Measurements from ENCODE around the gene SCGB3A1.

SCGB3A1 gene

DNA sequence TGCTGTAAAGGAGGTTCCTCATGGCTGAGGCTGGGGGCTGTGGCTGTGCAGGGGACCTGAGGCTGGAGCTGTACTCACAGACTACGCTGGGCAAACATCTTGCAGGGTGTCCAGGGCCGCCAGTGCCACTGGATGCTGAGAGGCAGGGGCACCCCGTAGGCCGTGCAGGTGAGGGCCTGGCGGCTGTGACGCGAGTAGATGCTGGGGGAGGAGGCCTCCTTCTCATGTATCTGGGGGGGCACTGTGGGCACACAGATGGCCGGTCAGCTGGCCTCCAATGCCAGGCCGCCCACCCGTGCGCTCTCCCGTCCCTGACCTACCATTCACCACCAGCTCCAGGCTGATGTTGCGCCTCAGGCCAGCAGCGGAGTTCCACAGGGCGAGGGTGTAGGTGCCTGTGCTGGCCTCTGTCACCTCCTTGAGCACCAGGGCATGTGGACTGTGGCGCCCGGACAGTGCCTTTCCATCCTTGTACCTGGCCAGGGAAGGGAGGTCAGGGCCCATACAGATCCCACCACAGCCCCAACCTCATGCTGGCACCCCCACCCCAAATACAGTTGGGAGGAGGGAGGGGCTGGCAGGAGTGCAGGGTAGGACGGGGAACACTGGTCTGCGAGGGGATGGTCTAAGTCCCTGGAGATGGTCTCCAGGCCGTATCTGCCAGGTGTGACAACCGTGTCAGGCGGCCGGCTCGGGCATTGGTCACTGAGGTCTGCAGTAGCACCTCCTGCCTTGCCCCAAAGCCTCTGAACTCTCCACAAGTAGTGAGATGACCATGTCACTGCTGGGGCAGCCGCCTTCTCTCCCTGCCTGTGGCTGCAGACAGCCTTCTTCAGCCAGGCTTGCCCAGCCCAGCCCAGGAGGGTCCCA is 34.7 kb upstream of the SCGB3A1 start:
- DNase-seq (ENCODE audit: low read depth in 2 of 3, low spot score in 2 of 3): no peak

GRCh38 chr5:180625125-180625790 is 34.0 kb upstream of the SCGB3A1 start:
- no peak for DNase-seq (ENCODE audit: low read depth in 2 of 3, low spot score in 2 of 3)

DNA sequence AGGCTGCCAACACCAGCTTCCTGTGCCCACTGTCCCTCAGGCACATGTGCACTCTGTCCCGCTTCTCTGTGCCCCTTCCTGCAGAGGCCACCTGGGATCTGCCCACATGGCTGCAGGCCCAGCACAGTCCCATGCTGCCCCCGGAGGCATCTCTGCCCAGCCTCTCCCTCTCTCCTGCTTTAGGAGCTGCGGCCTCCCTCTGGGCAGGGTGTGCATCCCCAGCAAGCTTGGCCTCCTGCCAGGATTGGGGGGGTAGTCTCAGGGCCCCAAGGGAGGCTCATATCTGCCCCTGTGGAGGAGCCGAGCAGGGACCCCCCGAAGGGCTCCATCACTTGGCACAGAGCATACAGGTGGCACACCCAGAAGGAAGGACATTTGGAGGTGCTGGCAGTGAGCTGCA is 33.3 kb upstream of the SCGB3A1 start:
- no peak for DNase-seq (ENCODE audit: low read depth in 2 of 3, low spot score in 2 of 3)

DNA sequence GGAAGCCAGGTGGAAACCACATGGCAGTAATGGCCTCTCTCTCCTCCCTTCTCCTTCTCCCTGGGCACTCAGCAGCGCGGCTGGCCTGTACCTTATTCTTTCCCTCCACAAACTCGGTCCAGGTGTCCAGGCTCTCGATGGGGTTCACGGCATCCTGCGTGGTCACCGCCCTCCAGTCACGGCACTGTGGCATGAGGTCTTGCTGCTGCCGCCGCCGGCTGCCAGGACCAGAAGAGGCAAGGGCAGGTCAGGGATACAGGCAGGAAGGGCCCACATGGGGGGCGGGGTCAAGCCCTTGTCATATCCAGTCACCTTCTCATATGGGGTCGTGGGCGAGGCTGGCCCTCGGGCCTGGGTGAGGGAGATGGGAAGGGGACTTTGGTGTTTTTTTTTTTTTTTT is 32.5 kb upstream of the SCGB3A1 start:
- no peak for DNase-seq (ENCODE audit: low read depth in 2 of 3, low spot score in 2 of 3)

DNA sequence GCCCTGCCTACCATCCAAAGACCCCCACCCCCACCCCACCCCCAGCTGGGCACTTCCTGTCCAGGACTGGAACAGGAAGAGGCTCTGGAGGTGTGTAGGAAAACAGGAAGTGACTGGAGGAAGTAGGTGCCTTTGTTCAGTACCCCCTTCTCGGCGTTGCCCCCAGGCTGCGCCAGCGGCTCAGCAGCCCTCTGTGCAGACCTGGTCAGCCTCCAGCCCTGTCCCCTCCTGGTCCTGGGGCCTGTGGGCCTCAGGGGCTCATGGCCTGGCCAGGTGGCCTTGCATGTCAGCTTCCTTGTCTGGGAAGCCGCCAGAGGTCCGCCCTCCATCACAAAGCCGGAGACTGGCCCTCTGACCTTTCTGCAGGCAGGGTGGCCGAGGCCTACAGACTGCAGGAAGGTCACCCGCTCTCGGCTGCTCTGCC is 32.1 kb upstream of the SCGB3A1 start:
- DNase-seq (ENCODE audit: low read depth in 2 of 3, low spot score in 2 of 3): no peak

GRCh38 chr5:180622910-180623309 is 31.6 kb upstream of the SCGB3A1 start:
- DNase-seq (ENCODE audit: low read depth in 2 of 3, low spot score in 2 of 3): no peak

GRCh38 chr5:180621311-180621710 is 30.0 kb upstream of the SCGB3A1 start:
- no peak for DNase-seq (ENCODE audit: low read depth in 2 of 3, low spot score in 2 of 3)

GRCh38 chr5:180620014-180620413 is 28.7 kb upstream of the SCGB3A1 start:
- no peak for DNase-seq (ENCODE audit: low read depth in 2 of 3, low spot score in 2 of 3)

- no peak for DNase-seq (ENCODE audit: low read depth in 2 of 3, low spot score in 2 of 3)
These were observed 28.2 kb upstream of the SCGB3A1 start for GRCh38 chr5:180619563-180619915.

DNA sequence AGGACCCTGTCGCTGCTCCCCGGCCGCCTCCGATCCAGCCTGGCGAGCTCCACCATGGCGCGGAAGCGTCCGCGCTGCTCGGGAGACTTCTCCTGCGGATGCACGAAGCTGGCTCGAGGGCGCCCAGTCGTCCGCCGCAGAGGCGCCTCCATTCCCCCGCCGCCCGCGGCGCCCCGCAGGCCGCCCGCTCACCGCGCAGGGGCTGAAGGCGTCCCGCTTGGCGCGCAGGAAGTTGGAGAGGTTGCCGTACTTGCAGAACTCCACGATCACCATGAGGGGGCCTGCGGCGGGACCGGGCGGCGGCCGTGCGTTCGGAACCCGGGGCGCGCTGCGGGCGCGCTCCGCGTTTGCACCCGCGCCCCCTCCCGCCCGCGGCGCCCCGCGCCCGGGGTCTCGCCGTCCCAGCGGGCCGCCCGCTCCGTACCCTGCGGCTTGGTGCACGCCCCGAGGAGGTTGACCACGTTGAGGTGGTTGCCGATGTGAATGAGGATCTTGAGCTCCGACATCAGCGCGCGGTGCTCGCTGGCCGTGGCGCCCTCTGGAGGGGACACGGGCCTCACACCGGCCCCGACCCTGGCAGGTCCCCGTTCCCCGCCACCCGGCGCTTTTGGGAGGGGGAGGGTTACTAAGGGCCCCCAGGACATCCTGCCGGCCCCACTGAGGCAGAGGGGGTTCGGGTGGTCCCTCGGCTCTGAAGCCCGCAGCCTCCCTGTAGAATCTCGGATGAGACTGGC is 27.7 kb upstream of the SCGB3A1 start:
- DNase-seq (ENCODE audit: low read depth in 2 of 3, low spot score in 2 of 3): no peak

DNA sequence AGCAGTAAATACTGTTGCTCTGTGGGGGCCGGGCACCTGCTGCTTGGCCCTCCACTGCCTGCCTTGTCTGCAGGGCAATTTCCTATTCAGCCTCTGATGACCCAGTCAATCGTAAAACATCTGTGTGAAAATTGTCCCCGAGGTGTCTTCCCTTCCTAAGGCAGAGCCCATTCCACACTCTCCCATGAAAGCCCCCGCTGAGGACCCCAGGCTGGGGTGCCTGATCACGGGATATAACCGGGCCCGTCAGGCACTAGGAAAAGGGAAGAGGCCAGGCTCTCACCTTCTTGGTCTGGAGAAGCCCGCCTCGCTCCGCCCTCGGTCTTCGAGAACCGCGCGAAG is 27.2 kb upstream of the SCGB3A1 start:
- no peak for DNase-seq (ENCODE audit: low read depth in 2 of 3, low spot score in 2 of 3)

GRCh38 chr5:180613814-180614188 is 22.5 kb upstream of the SCGB3A1 start:
- DNase-seq (ENCODE audit: low read depth in 2 of 3, low spot score in 2 of 3): no peak

GRCh38 chr5:180613188-180613813 is 22.0 kb upstream of the SCGB3A1 start:
- no peak for DNase-seq (ENCODE audit: low read depth in 2 of 3, low spot score in 2 of 3)

- no peak for DNase-seq (ENCODE audit: low read depth in 2 of 3, low spot score in 2 of 3)
These were observed 21.4 kb upstream of the SCGB3A1 start for GRCh38 chr5:180612683-180613082.

GRCh38 chr5:180611140-180611850 is 20.0 kb upstream of the SCGB3A1 start:
- DNase-seq (ENCODE audit: low read depth in 2 of 3, low spot score in 2 of 3): no peak

- no peak for DNase-seq (ENCODE audit: low read depth in 2 of 3, low spot score in 2 of 3)
These were observed 18.7 kb upstream of the SCGB3A1 start for GRCh38 chr5:180609817-180610550.

DNA sequence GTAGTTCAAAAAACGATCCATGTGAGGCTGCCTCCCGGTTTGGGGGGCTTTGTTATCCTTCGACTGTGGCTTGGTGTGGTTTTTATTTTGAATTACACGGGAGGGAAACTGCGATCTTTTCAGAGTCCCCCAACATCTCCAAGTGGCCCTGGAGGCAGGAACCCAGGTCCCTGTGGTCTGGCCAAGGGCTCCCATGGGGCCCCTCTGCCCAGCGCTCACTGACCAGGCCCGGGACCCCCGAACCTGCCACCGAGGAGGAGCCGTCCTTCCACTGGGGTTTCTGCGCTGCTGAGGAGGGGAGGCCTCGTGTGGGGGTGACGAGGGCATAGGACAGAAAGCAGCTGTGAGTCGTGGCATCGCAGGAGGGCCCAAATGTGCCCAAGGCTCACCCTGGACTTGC is 18.1 kb upstream of the SCGB3A1 start:
- no peak for DNase-seq (ENCODE audit: low read depth in 2 of 3, low spot score in 2 of 3)

- DNase-seq (ENCODE audit: low read depth in 2 of 3, low spot score in 2 of 3): no peak
These were observed 17.4 kb upstream of the SCGB3A1 start for GRCh38 chr5:180608572-180609310.

- DNase-seq (ENCODE audit: low read depth in 2 of 3, low spot score in 2 of 3): no peak
These were observed 16.7 kb upstream of the SCGB3A1 start for GRCh38 chr5:180607861-180608571.

Data from activated CD8-positive, alpha-beta memory T cell treated with anti-CD3 and anti-CD28 coated beads for 48 hours (primary cell).